DND-41 (cell line): ENCODE measurements around the gene HELQ.
A peak's percentile ranks its signal among the peaks of the same experiment; 100 is the strongest.

Source experiments
- ATAC-seq: fragments of 200-7000 bp; cut with Tn5 transposase; 3 replicates; pipeline ENCODE4 v1.9.1; 2021; ENCODE audit warnings: low read depth; ENCODE audit not compliant: insufficient read depth
- DNase-seq: peaks from one replicate; pipeline ENCODE4 v3.0.0-alpha.2; 2020
- H2AFZ ChIP-seq: 2 replicates; pipeline ENCODE4 v1.6.0; 2012; ENCODE audit warnings: low read depth, low read length
- H3K27ac ChIP-seq: 2 replicates; pipeline ENCODE4 v1.5.1; 2012; ENCODE audit warnings: low read length, inconsistent platforms
- H3K27me3 ChIP-seq: fragments of 200-600 bp; sonication (generic); 2 replicates; pipeline ENCODE4 v1.6.0; 2012; ENCODE audit warnings: low read length, mild to moderate bottlenecking, inconsistent platforms; ENCODE audit not compliant: insufficient read depth, poor library complexity
- H3K36me3 ChIP-seq: 2 replicates; pipeline ENCODE4 v1.5.1; 2012; ENCODE audit warnings: low read length, inconsistent platforms; ENCODE audit not compliant: insufficient read depth
- H3K4me1 ChIP-seq: 2 replicates; pipeline ENCODE4 v1.5.1; 2012; ENCODE audit warnings: mild to moderate bottlenecking, low read length; ENCODE audit not compliant: insufficient read depth
- H3K4me2 ChIP-seq: 2 replicates; pipeline ENCODE4 v1.6.0; 2012; ENCODE audit warnings: mild to moderate bottlenecking, moderate library complexity, low read length, inconsistent platforms; ENCODE audit not compliant: insufficient read depth
- H3K4me3 ChIP-seq, 2 experiments: fragments of 200-600 bp in 1 of 2; shearing (Covaris generic) in 1 of 2; 2 replicates each; pipeline ENCODE4 v1.5.1; 2012 to 2016; ENCODE audit warnings: inconsistent platforms in 2 of 2, low read length in 2 of 2, mild to moderate bottlenecking in 2 of 2, low read depth in 1 of 2, moderate library complexity in 1 of 2
- H3K79me2 ChIP-seq: 2 replicates; pipeline ENCODE4 v1.6.0; 2012; ENCODE audit warnings: low read length, inconsistent platforms; ENCODE audit not compliant: insufficient read depth
- H3K9ac ChIP-seq: 2 replicates; pipeline ENCODE4 v1.6.0; 2012; ENCODE audit warnings: low read depth, mild to moderate bottlenecking, inconsistent platforms, low read length, moderate library complexity
- H3K9me3 ChIP-seq: 2 replicates; pipeline ENCODE4 v1.5.1; 2012; ENCODE audit warnings: low read length, moderate library complexity, mild to moderate bottlenecking, inconsistent platforms; ENCODE audit not compliant: insufficient read depth, severe bottlenecking
- H4K20me1 ChIP-seq: 2 replicates; pipeline ENCODE4 v1.6.0; 2012; ENCODE audit warnings: low read length; ENCODE audit not compliant: insufficient read depth
- CTCF ChIP-seq: IDR thresholded peaks from 2 replicates; pipeline ENCODE4 v1.5.1; 2012; ENCODE audit warnings: borderline replicate concordance, low read length, moderate library complexity, mild to moderate bottlenecking; ENCODE audit not compliant: poor library complexity, severe bottlenecking; ENCODE audit errors: extremely low read depth
- EZH2 ChIP-seq: IDR thresholded peaks from 3 replicates; pipeline ENCODE4 v1.6.1; 2012; ENCODE audit warnings: borderline replicate concordance, low read depth, mild to moderate bottlenecking, moderate library complexity, low read length, inconsistent platforms; ENCODE audit not compliant: severe bottlenecking

HELQ gene

DNA sequence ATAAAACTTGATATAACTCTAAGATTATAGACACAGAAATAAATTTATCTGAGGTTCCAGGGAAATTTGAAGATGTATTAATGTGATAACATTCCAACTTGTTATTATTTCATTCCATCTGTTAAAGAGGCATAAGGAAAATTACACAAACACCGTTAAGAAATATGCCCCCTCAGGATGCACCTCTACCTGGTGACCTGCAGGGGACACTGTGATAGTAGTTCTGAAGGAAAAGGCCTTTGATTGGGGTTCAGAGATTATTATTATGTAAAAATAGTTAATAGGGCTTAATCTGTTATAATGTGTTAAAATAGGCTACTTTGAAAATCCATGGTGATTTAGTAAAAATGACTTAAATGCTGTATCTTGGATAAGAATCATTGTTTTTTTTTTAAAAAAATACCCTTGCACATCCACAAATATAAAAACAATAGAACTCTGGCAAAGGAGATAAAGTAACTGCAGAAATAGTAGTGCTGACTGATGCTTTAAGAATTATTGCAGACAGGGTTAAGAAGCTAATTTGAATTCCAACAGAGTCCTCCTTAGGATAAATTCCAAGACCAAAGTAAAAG is 35.3 kb upstream of the HELQ start:
- H3K4me1 ChIP-seq = no peaks in the 10 kb centered on the region
- no peaks in the 10 kb centered on the region for H3K27me3 ChIP-seq
- DNase-seq = no peak
- H3K4me2 ChIP-seq = no peak overlapping the region
- TF ChIP-seq CTCF = peak; percentile 82
- no peak for TF ChIP-seq EZH2
- H4K20me1 ChIP-seq = no peaks in the 10 kb centered on the region
- H3K9me3 ChIP-seq = no peaks in the 10 kb centered on the region
- ATAC-seq = peak; percentile 76
- H3K4me3 ChIP-seq = no peak overlapping the region
- no peaks in the 10 kb centered on the region for H3K36me3 ChIP-seq
- H3K79me2 ChIP-seq = no peaks in the 10 kb centered on the region
- H3K9ac ChIP-seq = no peak overlapping the region
- no peak overlapping the region for H3K27ac ChIP-seq
- no peak overlapping the region; the same call in 1 of the 2 replicates for H2AFZ ChIP-seq

DNA sequence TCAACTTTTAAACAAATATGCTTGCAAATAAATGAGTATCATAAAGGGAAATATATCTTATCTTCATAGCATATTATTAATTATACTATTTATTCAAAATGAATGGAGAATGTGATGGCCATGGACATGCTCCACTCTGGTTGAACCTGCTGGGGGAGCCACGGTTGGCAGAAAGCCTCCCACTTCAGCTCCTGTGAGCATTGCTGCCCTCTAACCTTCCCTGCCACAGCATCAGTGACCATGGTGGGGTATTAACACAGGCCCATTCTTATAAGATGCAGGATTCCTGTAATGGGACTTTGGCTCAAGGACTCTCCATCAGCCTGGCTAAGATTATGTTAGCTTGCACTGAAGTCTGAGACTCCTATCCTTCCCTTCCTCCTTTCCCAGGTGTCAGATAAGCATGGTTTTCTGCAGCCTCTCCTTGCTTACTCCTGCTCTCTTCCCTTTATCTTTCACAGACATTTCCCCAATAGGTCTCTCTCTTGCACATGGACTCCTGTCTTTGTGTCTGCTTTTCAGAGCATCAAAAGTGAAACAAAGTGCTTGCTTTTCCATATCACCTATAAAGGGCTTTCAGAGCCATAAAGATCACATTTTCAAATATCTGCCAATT is 34.2 kb upstream of the HELQ start:
- Histone ChIP-seq H4K20me1 (no peaks in the 10 kb centered on the region), H3K27me3 (no peaks in the 10 kb centered on the region), H3K4me1 (peaks cover 8% of the 10 kb centered on the region), H3K9ac (no peak overlapping the region), H2AFZ (peak overlapping the region; percentile 10; the same call in 1 of the 2 replicates), H3K4me3 (no peak overlapping the region), H3K79me2 (no peaks in the 10 kb centered on the region), H3K27ac (no peak overlapping the region), H3K36me3 (no peaks in the 10 kb centered on the region), H3K4me2 (no peak overlapping the region), H3K9me3 (no peaks in the 10 kb centered on the region)
- no peak for ATAC-seq
- no peak for DNase-seq
- TF ChIP-seq CTCF (no peak), EZH2 (no peak)

- Histone ChIP-seq H3K4me2 (no peak overlapping the region), H2AFZ (peak overlapping the region; percentile 76)
These were observed 31.0 kb upstream of the HELQ start for GRCh38 chr4:83486457-83487129.

More at GRCh38 chr4:83486457-83487129, 31.0 kb upstream of the HELQ start:
- no peaks in the 10 kb centered on the region for H3K36me3 ChIP-seq
- no peak overlapping the region for H3K9ac ChIP-seq
- H3K4me3 ChIP-seq = no peak overlapping the region
- ATAC-seq = no peak
- TF ChIP-seq CTCF = no peak
- no peak for TF ChIP-seq EZH2
- H3K79me2 ChIP-seq = peaks cover 5% of the 10 kb centered on the region
- peaks cover 22% of the 10 kb centered on the region for H3K4me1 ChIP-seq
- no peaks in the 10 kb centered on the region for H3K9me3 ChIP-seq
- H3K27me3 ChIP-seq = no peaks in the 10 kb centered on the region
- no peak for DNase-seq
- H3K27ac ChIP-seq = no peak overlapping the region
- H4K20me1 ChIP-seq = no peaks in the 10 kb centered on the region
